ENCODE data around the gene NOTCH4.

DNA sequence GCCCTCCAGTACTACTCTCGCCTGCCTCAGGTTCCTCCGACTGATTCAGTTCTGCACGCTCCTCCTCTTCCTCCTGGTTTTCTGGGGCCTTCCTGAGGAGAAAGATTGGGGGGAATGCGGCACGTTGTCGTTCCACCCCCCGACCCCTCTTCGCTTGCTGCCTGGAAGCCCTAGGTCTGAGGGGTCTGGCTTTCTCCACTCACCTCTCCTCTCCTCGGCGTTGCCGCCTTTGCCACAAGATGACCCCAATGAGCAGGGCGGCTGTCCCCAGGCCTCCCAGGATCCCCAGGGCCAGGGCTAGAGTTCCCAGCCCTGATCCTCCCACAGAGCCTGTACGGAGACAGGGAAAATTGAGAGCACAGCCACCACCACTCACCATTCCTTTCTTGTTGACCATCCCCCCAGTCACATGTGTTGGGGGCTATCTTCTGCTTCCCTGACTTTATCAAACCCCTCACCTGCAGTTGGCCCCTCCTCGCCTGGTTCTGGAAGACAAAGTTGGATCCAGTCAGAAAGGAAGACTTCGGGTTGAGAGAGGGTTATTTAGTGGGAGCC, 42.6 kb downstream of the NOTCH4 start:
- TF ChIP-seq, protein P1, sequence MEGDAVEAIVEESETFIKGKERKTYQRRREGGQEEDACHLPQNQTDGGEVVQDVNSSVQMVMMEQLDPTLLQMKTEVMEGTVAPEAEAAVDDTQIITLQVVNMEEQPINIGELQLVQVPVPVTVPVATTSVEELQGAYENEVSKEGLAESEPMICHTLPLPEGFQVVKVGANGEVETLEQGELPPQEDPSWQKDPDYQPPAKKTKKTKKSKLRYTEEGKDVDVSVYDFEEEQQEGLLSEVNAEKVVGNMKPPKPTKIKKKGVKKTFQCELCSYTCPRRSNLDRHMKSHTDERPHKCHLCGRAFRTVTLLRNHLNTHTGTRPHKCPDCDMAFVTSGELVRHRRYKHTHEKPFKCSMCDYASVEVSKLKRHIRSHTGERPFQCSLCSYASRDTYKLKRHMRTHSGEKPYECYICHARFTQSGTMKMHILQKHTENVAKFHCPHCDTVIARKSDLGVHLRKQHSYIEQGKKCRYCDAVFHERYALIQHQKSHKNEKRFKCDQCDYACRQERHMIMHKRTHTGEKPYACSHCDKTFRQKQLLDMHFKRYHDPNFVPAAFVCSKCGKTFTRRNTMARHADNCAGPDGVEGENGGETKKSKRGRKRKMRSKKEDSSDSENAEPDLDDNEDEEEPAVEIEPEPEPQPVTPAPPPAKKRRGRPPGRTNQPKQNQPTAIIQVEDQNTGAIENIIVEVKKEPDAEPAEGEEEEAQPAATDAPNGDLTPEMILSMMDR (IDR thresholded peaks at IDR 0.05; ENCODE audit: extremely low read depth in 1 of 2, insufficient read depth in 1 of 2, low read depth in 1 of 2, low read length in 2 of 2), result no peak
- TF ChIP-seq, protein P2, sequence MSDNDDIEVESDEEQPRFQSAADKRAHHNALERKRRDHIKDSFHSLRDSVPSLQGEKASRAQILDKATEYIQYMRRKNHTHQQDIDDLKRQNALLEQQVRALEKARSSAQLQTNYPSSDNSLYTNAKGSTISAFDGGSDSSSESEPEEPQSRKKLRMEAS (IDR thresholded peaks at IDR 0.05; ENCODE audit: insufficient read depth, insufficient read length), result no peak
- TF ChIP-seq POLR2AphosphoS5 (IDR thresholded peaks at IDR 0.05; ENCODE audit: insufficient read depth, low read depth, low read length) (no peak), POLR2A (IDR thresholded peaks at IDR 0.05; ENCODE audit: low read depth, low read length) (no peak), MYC (IDR thresholded peaks at IDR 0.05; ENCODE audit: low read depth, low read length) (no peak), JUN (IDR thresholded peaks at IDR 0.05; ENCODE audit: borderline replicate concordance, insufficient read depth, insufficient read length, low read depth) (no peak), GATA2 (IDR thresholded peaks at IDR 0.05; ENCODE audit: insufficient read depth, insufficient read length, low read depth, low read length) (no peak), EZH2 (IDR thresholded peaks at IDR 0.05; ENCODE audit: borderline replicate concordance, low read depth, low read length, severe bottlenecking) (no peak)

All from endothelial cell of umbilical vein (primary cell).